ENCODE measurements around the gene PRICKLE2. TPM values are rescaled to one million over a fixed set of nuclear protein-coding genes. Genes with fewer than 3 reads are reported as not detected.

Gene PRICKLE2
- total RNA-seq, 1 donor from 2014 or later = 49.3 TPM

DNA sequence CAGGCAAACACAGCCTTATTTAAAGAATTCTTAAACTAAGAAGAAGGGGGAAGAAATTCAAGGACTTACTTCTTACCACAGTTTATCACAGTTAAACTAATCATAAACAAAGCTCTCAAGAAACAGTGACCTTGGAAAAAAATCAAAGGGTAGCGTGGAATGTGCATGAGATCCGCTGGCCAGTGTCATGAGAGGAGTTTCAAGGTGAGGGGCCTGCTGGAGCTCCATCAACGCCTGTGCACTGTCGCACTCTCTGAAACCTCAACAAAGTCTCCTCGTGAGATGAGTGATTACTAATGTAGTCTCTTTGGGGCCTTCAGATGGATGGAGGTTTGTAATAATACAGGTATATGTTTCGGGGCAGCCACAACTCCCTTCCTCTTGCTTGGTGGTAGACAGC, 28.4 kb upstream of the PRICKLE2 start:
- no peak for DNase-seq

- no peak for DNase-seq
These were observed 25.8 kb upstream of the PRICKLE2 start for GRCh38 chr3:64251019-64251418.

GRCh38 chr3:64247991-64248646, 22.9 kb upstream of the PRICKLE2 start:
- DNase-seq = no peak

GRCh38 chr3:64244011-64244942, 19.0 kb upstream of the PRICKLE2 start:
- DNase-seq = no peak

DNA sequence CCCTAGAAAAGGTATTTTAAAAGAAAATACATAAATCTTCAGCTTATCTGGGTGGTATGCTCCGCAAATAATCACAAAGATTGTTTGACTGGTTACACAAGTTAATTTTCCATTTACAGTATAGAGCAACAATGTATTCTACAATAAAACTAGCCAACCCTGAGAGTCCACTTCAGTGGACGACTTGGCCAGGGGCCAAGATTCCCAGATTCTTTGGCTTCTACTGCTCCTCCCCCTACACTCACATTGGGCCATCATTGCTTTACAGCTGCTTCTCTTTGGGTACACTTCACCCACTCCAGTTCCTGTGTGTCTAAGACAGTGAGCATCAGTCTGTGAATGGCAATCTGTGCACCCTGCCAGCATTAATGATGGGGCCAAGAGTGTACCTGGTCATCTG, 17.2 kb upstream of the PRICKLE2 start:
- peak; percentile 45 for DNase-seq

DNA sequence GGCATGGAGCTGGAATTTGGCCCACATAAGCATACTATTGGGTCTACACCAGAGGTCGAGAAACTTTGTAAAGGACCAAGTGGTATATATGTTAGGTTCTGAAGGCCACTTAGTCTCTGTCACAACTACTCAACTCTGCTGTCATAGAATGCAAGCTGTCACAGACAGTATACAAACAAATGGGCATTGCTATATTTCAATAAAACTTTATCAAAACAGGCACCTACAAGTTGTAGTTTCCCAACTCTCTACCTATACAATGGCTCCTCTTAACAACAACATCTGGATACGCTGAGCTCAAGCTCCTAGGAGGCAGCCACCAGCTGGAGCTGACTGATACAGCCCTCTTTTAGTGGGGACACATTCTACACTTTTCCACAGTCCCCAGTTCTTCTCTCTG, 15.7 kb upstream of the PRICKLE2 start:
- DNase-seq = no peak

DNA sequence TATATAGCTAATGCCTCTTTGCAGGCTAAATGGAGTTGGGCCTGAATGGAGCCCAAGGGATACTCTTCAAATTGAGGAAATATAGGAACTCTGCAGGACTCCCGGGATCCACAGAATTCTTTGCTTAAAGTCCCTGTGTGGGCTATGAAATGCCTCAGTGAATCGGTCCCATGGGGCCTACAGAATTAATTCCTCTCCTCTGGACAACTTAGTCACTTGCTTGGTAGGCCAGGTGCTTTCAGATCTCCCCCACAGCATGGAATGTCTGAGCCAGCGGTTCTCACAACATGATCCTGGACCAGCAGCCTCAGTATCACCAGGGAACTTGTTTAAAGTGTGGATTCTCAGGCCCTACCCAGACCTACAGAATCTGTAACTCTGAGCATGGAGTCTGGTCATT, 15.1 kb upstream of the PRICKLE2 start:
- DNase-seq = no peak

- DNase-seq = no peak
These were observed 14.6 kb upstream of the PRICKLE2 start for GRCh38 chr3:64239841-64240240.

GRCh38 chr3:64238971-64239667, 13.9 kb upstream of the PRICKLE2 start:
- DNase-seq = peak; percentile 92

- DNase-seq = no peak
These were observed 11.8 kb upstream of the PRICKLE2 start for GRCh38 chr3:64237083-64237482.

GRCh38 chr3:64235605-64236004, 10.3 kb upstream of the PRICKLE2 start:
- DNase-seq = no peak

DNA sequence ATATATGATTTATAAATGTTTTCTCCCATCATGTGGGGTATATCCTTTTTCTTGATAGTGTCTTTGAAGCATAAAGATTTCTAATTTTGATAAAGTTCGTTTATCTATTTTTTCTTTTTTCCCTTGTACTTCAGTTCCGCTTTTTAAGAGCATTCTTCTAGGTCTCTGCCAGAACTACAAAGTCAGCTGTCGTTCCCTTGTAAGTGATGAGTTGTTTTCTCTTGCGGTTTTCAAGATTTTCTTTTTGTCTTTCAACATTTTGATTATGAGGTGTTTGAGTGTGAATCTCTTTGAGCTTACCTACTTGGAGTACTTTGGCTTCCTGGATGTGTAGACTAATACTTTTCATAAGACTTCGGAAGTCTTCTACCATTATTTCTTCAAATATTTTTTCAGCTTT, 9.3 kb upstream of the PRICKLE2 start:
- DNase-seq = no peak

- DNase-seq = no peak
These were observed 7.6 kb upstream of the PRICKLE2 start for GRCh38 chr3:64232821-64233220.

DNA sequence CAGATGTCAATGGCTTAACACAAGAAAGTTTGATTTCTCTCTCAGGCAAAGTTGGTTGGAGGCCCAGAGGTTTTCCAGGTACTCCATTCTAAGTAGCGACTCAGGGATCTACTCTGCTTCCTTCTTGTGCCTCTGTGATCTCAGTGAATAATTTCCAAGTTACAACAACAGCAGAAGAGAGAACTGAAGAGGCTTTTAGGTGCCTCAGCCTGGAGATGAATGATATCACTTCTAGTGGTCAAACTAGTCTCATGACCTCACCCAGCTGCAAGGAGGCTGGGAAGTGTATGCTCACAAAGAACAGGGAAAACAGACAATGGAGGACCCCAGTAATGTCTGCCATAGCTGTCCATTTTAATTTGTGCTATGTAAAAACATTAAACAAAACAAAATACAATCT, 4.6 kb upstream of the PRICKLE2 start:
- DNase-seq = no peak

GRCh38 chr3:64228110-64228509, 2.8 kb upstream of the PRICKLE2 start:
- DNase-seq = no peak

GRCh38 chr3:64226730-64227129, 1.5 kb upstream of the PRICKLE2 start:
- no peak for DNase-seq

DNA sequence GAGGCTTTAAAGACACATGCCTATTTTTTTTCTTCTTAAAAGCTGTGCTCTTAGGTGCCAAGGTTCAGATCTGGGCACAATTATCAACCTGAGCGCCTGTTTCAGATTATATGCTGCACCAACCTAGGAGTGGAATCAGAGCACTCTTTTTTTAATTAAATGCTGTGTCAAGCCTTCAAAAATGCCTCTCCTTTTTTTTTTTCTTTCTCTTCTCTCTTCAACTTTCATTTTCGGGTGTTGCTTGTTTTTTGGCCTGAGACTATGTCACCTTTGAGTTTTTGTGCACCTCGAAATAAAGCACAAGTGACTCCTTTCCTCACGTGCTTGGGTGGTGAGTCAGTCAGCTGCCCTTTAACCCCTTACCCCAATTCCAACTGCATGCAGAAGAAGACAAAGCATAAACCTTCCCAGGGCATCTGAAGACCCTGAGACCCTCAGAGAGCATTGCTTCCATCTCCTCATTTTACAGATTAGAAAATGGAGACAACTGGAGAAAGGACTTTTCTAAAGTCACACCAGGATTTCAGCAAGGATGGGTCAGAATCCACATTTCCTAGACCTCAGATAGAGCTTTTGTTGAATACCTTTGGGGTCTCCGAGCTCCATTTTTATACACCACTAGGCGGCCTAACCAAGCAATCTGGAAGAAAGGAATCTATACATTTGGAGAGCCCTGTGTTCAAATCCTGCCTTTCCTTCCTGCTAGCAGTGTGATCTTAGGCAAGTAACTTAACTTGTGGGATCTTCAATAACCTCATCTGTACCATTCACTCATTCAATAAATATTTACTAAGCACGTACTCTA, 631 bp upstream of the PRICKLE2 start:
- no peak for DNase-seq

DNA sequence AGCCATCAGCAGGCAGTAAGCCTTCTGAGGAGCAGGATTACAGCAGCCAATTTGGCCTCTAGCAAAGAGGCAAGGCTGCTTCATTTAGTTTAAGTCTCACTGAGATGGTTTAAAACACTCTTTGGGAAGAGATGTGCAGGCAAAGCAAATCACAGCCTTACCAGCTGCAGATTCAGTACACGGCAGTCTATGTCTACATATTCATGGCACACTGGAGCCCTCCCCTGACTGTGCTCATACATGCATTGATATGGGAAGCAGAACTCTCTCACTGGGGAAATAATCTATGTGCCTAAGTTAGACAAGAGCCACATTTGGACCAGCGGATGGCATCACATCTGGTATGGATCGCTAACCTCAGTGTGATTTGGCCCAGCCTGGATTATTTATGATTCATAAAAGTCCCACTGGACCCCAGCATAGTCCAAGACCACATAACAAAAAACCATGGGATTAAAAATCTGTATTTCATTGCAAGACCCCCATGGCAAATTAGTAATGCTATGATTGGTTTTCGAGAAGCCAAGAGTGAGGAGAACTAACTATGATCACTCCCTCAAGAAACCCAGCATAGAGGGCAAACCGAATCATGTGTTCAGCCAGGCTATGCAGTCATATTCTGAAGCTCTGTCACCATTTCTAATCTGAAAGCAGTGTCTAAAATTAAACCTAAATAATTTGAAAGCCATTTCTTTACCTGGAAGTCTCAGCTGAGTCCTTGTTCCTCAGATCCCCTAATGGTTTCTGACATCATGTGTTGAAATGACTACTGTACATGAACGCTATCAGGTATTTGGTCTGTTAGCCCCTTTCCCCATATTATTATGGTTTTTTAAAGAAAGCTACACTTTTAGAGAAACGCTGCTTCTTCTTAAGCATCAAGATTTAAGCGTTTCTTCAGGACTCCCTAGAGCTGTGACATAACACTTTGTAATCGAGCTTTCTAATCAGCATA, 1.2 kb downstream of the PRICKLE2 start:
- DNase-seq = peak; percentile 71

DNA sequence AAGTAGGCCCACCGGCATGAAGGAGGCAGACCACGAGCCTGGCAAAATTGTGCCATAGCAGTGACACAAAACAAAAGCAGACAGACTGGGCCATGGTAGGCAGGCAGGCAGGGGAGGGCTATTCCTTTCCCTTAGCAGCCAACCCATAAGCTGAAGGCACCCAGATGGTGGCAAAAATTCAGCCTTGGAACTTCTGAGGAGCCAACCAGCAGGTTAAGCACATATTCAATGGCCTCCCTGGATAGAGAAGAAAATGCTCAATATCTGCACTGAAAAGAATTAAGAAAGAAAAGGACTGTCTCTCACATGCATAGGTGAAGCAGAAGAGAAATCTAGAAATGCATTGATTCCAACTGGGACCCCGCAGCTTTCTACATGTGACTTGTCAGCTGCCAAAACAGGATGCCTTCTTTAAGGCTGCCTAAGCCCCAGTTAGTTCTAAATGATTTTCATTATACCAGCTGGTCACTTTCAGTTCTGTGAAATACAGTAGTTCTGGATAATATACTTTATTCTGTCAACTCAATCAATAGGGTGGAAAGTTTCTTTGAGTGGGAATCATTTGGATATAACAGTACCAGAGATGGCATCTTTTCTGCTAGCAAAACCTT, 2.7 kb downstream of the PRICKLE2 start:
- no peak for DNase-seq

DNA sequence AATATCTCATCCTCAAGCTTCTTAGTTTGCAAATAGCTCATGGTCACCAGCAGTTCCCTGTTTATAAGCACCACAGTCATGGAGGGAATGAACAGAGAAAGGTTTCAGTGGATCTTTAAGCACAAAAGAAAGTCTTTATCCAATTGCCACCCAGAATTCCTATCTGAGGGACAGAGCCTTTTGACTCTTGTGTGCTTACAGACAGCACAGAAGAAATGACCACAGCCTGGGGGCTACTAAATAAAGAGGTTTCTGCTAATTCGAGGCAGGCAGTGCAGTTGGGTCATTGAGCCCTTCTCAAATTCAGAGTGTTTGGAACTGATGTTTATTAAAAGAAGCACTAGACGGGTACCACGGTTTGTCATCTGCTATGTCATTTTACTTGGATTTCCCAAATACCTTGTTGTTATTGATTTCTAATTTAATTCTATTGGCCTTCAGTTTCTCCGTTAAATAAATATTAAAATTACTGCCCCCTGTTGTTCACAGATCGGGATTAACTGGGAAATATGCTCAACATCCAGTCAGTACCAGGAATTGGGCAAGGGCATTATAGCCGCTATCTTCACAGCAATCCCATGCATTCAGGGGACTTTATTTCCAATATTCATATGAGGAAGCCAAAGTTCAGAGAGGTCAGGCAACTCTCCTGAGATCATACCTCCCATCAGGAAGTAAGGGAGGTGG, 3.6 kb downstream of the PRICKLE2 start:
- DNase-seq = no peak

All from tongue (tissue), 2 donors.